DOHH2 (cell line): ENCODE results near the gene ETV6.

Source experiments
- H3F3A ChIP-seq: fragments of 200-600 bp; sonication (generic), shearing (Covaris generic); 2 replicates; pipeline ENCODE4 v1.6.0; 2016; ENCODE audit warnings: antibody characterized with exemption, mild to moderate bottlenecking; ENCODE audit not compliant: control insufficient read depth, insufficient read depth
- H3K27ac ChIP-seq: fragments of 200-600 bp; sonication (generic); 2 replicates; pipeline ENCODE4 v1.5.1; 2014; ENCODE audit warnings: low read depth, mild to moderate bottlenecking, low read length, moderate library complexity
- H3K27me3 ChIP-seq: fragments of 200-600 bp; sonication (generic); 2 replicates; pipeline ENCODE4 v1.6.1; 2014; ENCODE audit warnings: mild to moderate bottlenecking, low read length, mixed read lengths; ENCODE audit not compliant: control insufficient read depth
- H3K36me3 ChIP-seq: fragments of 200-600 bp; sonication (generic); 2 replicates; pipeline ENCODE4 v1.6.1; 2014; ENCODE audit warnings: mild to moderate bottlenecking, low read length, moderate library complexity, mixed read lengths; ENCODE audit not compliant: control insufficient read depth
- H3K4me1 ChIP-seq: fragments of 200-600 bp; sonication (generic); 2 replicates; pipeline ENCODE4 v1.6.1; 2014; ENCODE audit warnings: mild to moderate bottlenecking, low read length, mixed read lengths; ENCODE audit not compliant: control insufficient read depth
- H3K4me2 ChIP-seq: fragments of 200-600 bp; sonication (generic); 2 replicates; pipeline ENCODE4 v1.6.0; 2014; ENCODE audit warnings: mild to moderate bottlenecking, low read length, moderate library complexity
- H3K4me3 ChIP-seq: fragments of 200-600 bp; sonication (generic); 2 replicates; pipeline ENCODE4 v1.5.1; 2014; ENCODE audit warnings: mild to moderate bottlenecking, low read length, mixed read lengths
- H3K79me2 ChIP-seq: fragments of 200-600 bp; sonication (generic); 2 replicates; pipeline ENCODE4 v1.6.1; 2014; ENCODE audit warnings: mild to moderate bottlenecking, low read length, mixed read lengths; ENCODE audit not compliant: control insufficient read depth
- H3K9me2 ChIP-seq: fragments of 200-600 bp; sonication (generic); replicated peaks from 2 replicates; pipeline ENCODE4 v1.6.1; 2014; ENCODE audit warnings: mild to moderate bottlenecking, low read length, mixed read lengths; ENCODE audit not compliant: control insufficient read depth
- H3K9me3 ChIP-seq: fragments of 200-600 bp; sonication (generic); 2 replicates; pipeline ENCODE4 v1.6.1; 2014; ENCODE audit warnings: antibody characterized with exemption, low read length, mixed read lengths; ENCODE audit not compliant: control insufficient read depth, insufficient read depth
- H4K20me1 ChIP-seq: fragments of 200-600 bp; sonication (generic); 2 replicates; pipeline ENCODE4 v1.6.0; 2014; ENCODE audit warnings: low read depth, mild to moderate bottlenecking, antibody characterized with exemption, low read length, moderate library complexity; ENCODE audit not compliant: control insufficient read depth, insufficient read depth
- CTCF ChIP-seq: fragments of 200-600 bp; sonication (generic); IDR thresholded peaks from one replicate; pipeline ENCODE4 v1.5.1; 2014; ENCODE audit warnings: antibody characterized with exemption, mild to moderate bottlenecking, low read depth, low read length; ENCODE audit not compliant: poor library complexity, severe bottlenecking
- EZH2phosphoT487 ChIP-seq: fragments of 200-600 bp; sonication (generic); IDR thresholded peaks from 2 replicates; pipeline ENCODE4 v1.6.1; 2017; ENCODE audit warnings: borderline replicate concordance, mild to moderate bottlenecking, antibody characterized with exemption, low read length, moderate library complexity, mixed read lengths

The ETV6 gene

GRCh38 chr12:11701433-11701832 lies 52.0 kb downstream of the ETV6 start:
- H3K79me2 ChIP-seq, result no peaks in the 10 kb centered on the region
- no peaks in the 10 kb centered on the region for H4K20me1 ChIP-seq

GRCh38 chr12:11702959-11703358 lies 53.5 kb downstream of the ETV6 start:
- H3K79me2 ChIP-seq, result no peaks in the 10 kb centered on the region
- H3K27me3 ChIP-seq, result no peaks in the 10 kb centered on the region
- no peak overlapping the region for H3K4me2 ChIP-seq
- H3K4me1 ChIP-seq, result no peaks in the 10 kb centered on the region
- no peak overlapping the region for H3K4me3 ChIP-seq
- H3K36me3 ChIP-seq, result no peaks in the 10 kb centered on the region
- H4K20me1 ChIP-seq, result no peaks in the 10 kb centered on the region
- H3K9me2 ChIP-seq, result no peaks in the 10 kb centered on the region
- H3F3A ChIP-seq, result no peaks in the 10 kb centered on the region
- no peak overlapping the region for H3K27ac ChIP-seq
- no peak for TF ChIP-seq CTCF
- TF ChIP-seq EZH2phosphoT487, result no peak
- no peaks in the 10 kb centered on the region for H3K9me3 ChIP-seq

More at GRCh38 chr12:11701433-11701832, 52.0 kb downstream of the ETV6 start:
- Histone ChIP-seq H3K4me3 (no peak overlapping the region), H3K27ac (no peak overlapping the region), H3K36me3 (no peaks in the 10 kb centered on the region), H3K4me1 (no peaks in the 10 kb centered on the region), H3K4me2 (no peak overlapping the region), H3K9me2 (no peaks in the 10 kb centered on the region), H3K27me3 (no peaks in the 10 kb centered on the region), H3F3A (no peaks in the 10 kb centered on the region), H3K9me3 (no peaks in the 10 kb centered on the region)
- no peak for TF ChIP-seq EZH2phosphoT487
- TF ChIP-seq CTCF, result no peak

- Histone ChIP-seq H4K20me1 (no peaks in the 10 kb centered on the region), H3K79me2 (no peaks in the 10 kb centered on the region), H3K4me3 (no peak overlapping the region), H3K36me3 (no peaks in the 10 kb centered on the region), H3K27me3 (no peaks in the 10 kb centered on the region), H3K4me2 (no peak overlapping the region), H3K27ac (no peak overlapping the region), H3F3A (no peaks in the 10 kb centered on the region), H3K9me2 (no peaks in the 10 kb centered on the region), H3K9me3 (no peaks in the 10 kb centered on the region), H3K4me1 (no peaks in the 10 kb centered on the region)
- TF ChIP-seq EZH2phosphoT487 (no peak), CTCF (no peak)
These were observed 53.9 kb downstream of the ETV6 start for GRCh38 chr12:11703378-11703777.

- H3K4me3 ChIP-seq, result no peak overlapping the region
- H3K9me3 ChIP-seq, result no peaks in the 10 kb centered on the region
- H3K9me2 ChIP-seq, result no peaks in the 10 kb centered on the region
- H3K36me3 ChIP-seq, result no peaks in the 10 kb centered on the region
- H3K27ac ChIP-seq, result no peak overlapping the region
- no peaks in the 10 kb centered on the region for H4K20me1 ChIP-seq
- no peaks in the 10 kb centered on the region for H3K27me3 ChIP-seq
- H3K4me1 ChIP-seq, result no peaks in the 10 kb centered on the region
- no peak overlapping the region for H3K4me2 ChIP-seq
- H3K79me2 ChIP-seq, result no peaks in the 10 kb centered on the region
- TF ChIP-seq EZH2phosphoT487 (no peak), CTCF (no peak)
- H3F3A ChIP-seq, result no peaks in the 10 kb centered on the region
These were observed 54.6 kb downstream of the ETV6 start for GRCh38 chr12:11704089-11704488.
